Nephron (organoid): Measurements from ENCODE around the gene DUSP9.

Experiments
- H3K27ac Mint-ChIP-seq, 3 experiments: 2 replicates each; pipeline ENCODE4 v1.8.0; 2020; ENCODE audit warnings: mixed read lengths in 3 of 3, mild to moderate bottlenecking in 2 of 3, moderate library complexity in 1 of 3
- H3K27me3 Mint-ChIP-seq: 2 replicates; pipeline ENCODE4 v1.8.0; 2021; ENCODE audit warnings: low read depth, mild to moderate bottlenecking, moderate library complexity, mixed read lengths
- H3K36me3 Mint-ChIP-seq: 2 replicates; pipeline ENCODE4 v1.8.0; 2020; ENCODE audit warnings: low read depth, mixed read lengths
- H3K4me1 Mint-ChIP-seq: 2 replicates; pipeline ENCODE4 v1.8.0; 2020; ENCODE audit warnings: mixed read lengths
- H3K4me3 Mint-ChIP-seq, 3 experiments: 2 replicates each; pipeline ENCODE4 v1.8.0; 2020; ENCODE audit warnings: mild to moderate bottlenecking in 3 of 3, mixed read lengths in 3 of 3, moderate library complexity in 2 of 3
- H3K9me3 Mint-ChIP-seq: 2 replicates; pipeline ENCODE4 v1.8.0; 2020; ENCODE audit warnings: mixed read lengths
- CTCF ChIP-seq, 3 experiments: fragments of 200-600 bp; sonication (generic); IDR thresholded peaks; one replicate each; pipeline ENCODE4 v1.5.0; 2021; ENCODE audit warnings: antibody characterized with exemption in 3 of 3; ENCODE audit not compliant: unreplicated experiment in 3 of 3

DUSP9 gene

GRCh38 chrX:153686711-153687110 lies 39.7 kb downstream of the DUSP9 start:
- peak overlapping the region; percentile 84 to 95 (median 92) for H3K27ac Mint-ChIP-seq
- H3K4me1 Mint-ChIP-seq = peaks cover 7% of the 10 kb centered on the region
- no peaks in the 10 kb centered on the region for H3K36me3 Mint-ChIP-seq
- peak overlapping the region; percentile 65 to 76 (median 67) for H3K4me3 Mint-ChIP-seq
- peaks cover 16% of the 10 kb centered on the region for H3K9me3 Mint-ChIP-seq
- TF ChIP-seq CTCF (IDR thresholded peaks at IDR 0.05; ENCODE audit: unreplicated experiment in 3 of 3) = no peak
- peaks cover 3% of the 10 kb centered on the region for H3K27me3 Mint-ChIP-seq

- peaks cover 3% of the 10 kb centered on the region for H3K27me3 Mint-ChIP-seq
- H3K9me3 Mint-ChIP-seq = peaks cover 14% of the 10 kb centered on the region
- peak; percentile 30 to 47 (median 37) for TF ChIP-seq CTCF (IDR thresholded peaks at IDR 0.05; ENCODE audit: unreplicated experiment in 3 of 3)
These were observed 40.4 kb downstream of the DUSP9 start, which contains the start of gene SLC6A8 for GRCh38 chrX:153687121-153688039. Gene SLC6A8 (plus strand): TSS chrX:153687926. CDS start chrX:153688575, 649 bp downstream.

GRCh38 chrX:153688071-153688470 lies 41.1 kb downstream of the DUSP9 start:
- Mint-ChIP-seq H3K27ac (no peak overlapping the region), H3K36me3 (no peaks in the 10 kb centered on the region), H3K4me1 (peaks cover 7% of the 10 kb centered on the region), H3K27me3 (no peaks in the 10 kb centered on the region), H3K4me3 (no peak overlapping the region), H3K9me3 (peaks cover 9% of the 10 kb centered on the region)
- no peak for TF ChIP-seq CTCF (IDR thresholded peaks at IDR 0.05; ENCODE audit: unreplicated experiment in 3 of 3)

More at GRCh38 chrX:153687121-153688039, 40.4 kb downstream of the DUSP9 start, which contains the start of gene SLC6A8:
- H3K4me1 Mint-ChIP-seq = peaks cover 7% of the 10 kb centered on the region
- H3K27ac Mint-ChIP-seq = peak within 1 kb of the TSS; percentile 84 to 95 (median 92)
- no peaks in the 10 kb centered on the region for H3K36me3 Mint-ChIP-seq
- H3K4me3 Mint-ChIP-seq = peak within 1 kb of the TSS; percentile 69 to 81 (median 76)

- H3K4me3 Mint-ChIP-seq = no peak overlapping the region
- no peak for TF ChIP-seq CTCF (IDR thresholded peaks at IDR 0.05; ENCODE audit: unreplicated experiment in 3 of 3)
- H3K4me1 Mint-ChIP-seq = peaks cover 7% of the 10 kb centered on the region
- peaks cover 9% of the 10 kb centered on the region for H3K9me3 Mint-ChIP-seq
- no peaks in the 10 kb centered on the region for H3K36me3 Mint-ChIP-seq
- no peaks in the 10 kb centered on the region for H3K27me3 Mint-ChIP-seq
- no peak overlapping the region for H3K27ac Mint-ChIP-seq
These were observed 41.5 kb downstream of the DUSP9 start for GRCh38 chrX:153688506-153688905.

GRCh38 chrX:153688911-153689590 lies 42.0 kb downstream of the DUSP9 start:
- TF ChIP-seq CTCF (IDR thresholded peaks at IDR 0.05; ENCODE audit: unreplicated experiment in 3 of 3) = no peak
- no peak overlapping the region for H3K27ac Mint-ChIP-seq
- H3K36me3 Mint-ChIP-seq = no peaks in the 10 kb centered on the region
- peak overlapping the region; percentile 68 to 79 (median 77) for H3K4me3 Mint-ChIP-seq
- no peaks in the 10 kb centered on the region for H3K27me3 Mint-ChIP-seq
- peaks cover 6% of the 10 kb centered on the region for H3K9me3 Mint-ChIP-seq
- H3K4me1 Mint-ChIP-seq = peaks cover 7% of the 10 kb centered on the region
